HL-60 (cell line): Measurements from ENCODE around the gene ABCA6.

ENCODE experiments used
- CTCF ChIP-seq: IDR thresholded peaks from one replicate; pipeline ENCODE4 v1.5.1; 2011; ENCODE audit warnings: low read length, control low read depth, inconsistent platforms; ENCODE audit not compliant: insufficient read depth
- GABPA ChIP-seq: IDR thresholded peaks from 2 replicates; pipeline ENCODE4 v1.6.1; 2012; ENCODE audit warnings: low read depth
- POLR2AphosphoS5 ChIP-seq: IDR thresholded peaks from 2 replicates; pipeline ENCODE4 v1.6.1; 2012; ENCODE audit warnings: low read depth
- TF ChIP-seq, protein P1 (sequence below): IDR thresholded peaks from 2 replicates; pipeline ENCODE4 v1.6.1; 2012; ENCODE audit warnings: low read depth; ENCODE audit not compliant: insufficient replicate concordance

GRCh38 chr17:69064476-69064875 lies 77.2 kb downstream of the ABCA6 start:
- no peak for TF ChIP-seq CTCF
- no peak for TF ChIP-seq POLR2AphosphoS5
- TF ChIP-seq, protein P1, sequence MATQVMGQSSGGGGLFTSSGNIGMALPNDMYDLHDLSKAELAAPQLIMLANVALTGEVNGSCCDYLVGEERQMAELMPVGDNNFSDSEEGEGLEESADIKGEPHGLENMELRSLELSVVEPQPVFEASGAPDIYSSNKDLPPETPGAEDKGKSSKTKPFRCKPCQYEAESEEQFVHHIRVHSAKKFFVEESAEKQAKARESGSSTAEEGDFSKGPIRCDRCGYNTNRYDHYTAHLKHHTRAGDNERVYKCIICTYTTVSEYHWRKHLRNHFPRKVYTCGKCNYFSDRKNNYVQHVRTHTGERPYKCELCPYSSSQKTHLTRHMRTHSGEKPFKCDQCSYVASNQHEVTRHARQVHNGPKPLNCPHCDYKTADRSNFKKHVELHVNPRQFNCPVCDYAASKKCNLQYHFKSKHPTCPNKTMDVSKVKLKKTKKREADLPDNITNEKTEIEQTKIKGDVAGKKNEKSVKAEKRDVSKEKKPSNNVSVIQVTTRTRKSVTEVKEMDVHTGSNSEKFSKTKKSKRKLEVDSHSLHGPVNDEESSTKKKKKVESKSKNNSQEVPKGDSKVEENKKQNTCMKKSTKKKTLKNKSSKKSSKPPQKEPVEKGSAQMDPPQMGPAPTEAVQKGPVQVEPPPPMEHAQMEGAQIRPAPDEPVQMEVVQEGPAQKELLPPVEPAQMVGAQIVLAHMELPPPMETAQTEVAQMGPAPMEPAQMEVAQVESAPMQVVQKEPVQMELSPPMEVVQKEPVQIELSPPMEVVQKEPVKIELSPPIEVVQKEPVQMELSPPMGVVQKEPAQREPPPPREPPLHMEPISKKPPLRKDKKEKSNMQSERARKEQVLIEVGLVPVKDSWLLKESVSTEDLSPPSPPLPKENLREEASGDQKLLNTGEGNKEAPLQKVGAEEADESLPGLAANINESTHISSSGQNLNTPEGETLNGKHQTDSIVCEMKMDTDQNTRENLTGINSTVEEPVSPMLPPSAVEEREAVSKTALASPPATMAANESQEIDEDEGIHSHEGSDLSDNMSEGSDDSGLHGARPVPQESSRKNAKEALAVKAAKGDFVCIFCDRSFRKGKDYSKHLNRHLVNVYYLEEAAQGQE: no peak
- no peak for TF ChIP-seq GABPA
